Keratinocyte (primary cell): ENCODE data around the gene MDK. TPM values are rescaled to one million over a fixed set of nuclear protein-coding genes. Genes with fewer than 3 reads are reported as not detected.

Source experiments
- DNase-seq: peaks from one replicate; pipeline ENCODE4 v3.0.0-alpha.2; 2011; ENCODE audit warnings: low read depth, missing footprints, low spot score
- FAIRE-seq: peaks from 2 replicates; lab custom pipeline; 2011; peaks lifted over from hg19 to GRCh38; lab: Jason Lieb, UNC
- H2AFZ ChIP-seq: 2 replicates; pipeline ENCODE4 v1.6.0; 2012; ENCODE audit warnings: low read length, control low read depth, inconsistent platforms; ENCODE audit not compliant: control insufficient read depth
- H3K27ac ChIP-seq: 2 replicates; pipeline ENCODE4 v1.5.1; 2011; ENCODE audit warnings: low read length; ENCODE audit not compliant: control insufficient read depth, insufficient read depth
- H3K27me3 ChIP-seq: 3 replicates; pipeline ENCODE4 v1.6.0; 2011; ENCODE audit warnings: low read length; ENCODE audit not compliant: control insufficient read depth, insufficient read depth; ENCODE audit errors: extremely low read depth
- H3K36me3 ChIP-seq, 2 experiments: 2 replicates in 1 of 2; 3 replicates in 1 of 2; pipeline ENCODE4 v1.5.1; 2011; ENCODE audit warnings: low read length in 2 of 2, mild to moderate bottlenecking in 1 of 2; ENCODE audit not compliant: control insufficient read depth in 2 of 2, insufficient read depth in 2 of 2; ENCODE audit errors: extremely low read depth in 1 of 2
- H3K4me1 ChIP-seq: 3 replicates; pipeline ENCODE4 v1.5.1; 2011; ENCODE audit warnings: low read length; ENCODE audit not compliant: control insufficient read depth, insufficient read depth; ENCODE audit errors: extremely low read depth
- H3K4me2 ChIP-seq: 3 replicates; pipeline ENCODE4 v1.6.0; 2011; ENCODE audit warnings: low read depth, low read length; ENCODE audit not compliant: control insufficient read depth, insufficient read depth; ENCODE audit errors: extremely low read depth
- H3K4me3 ChIP-seq, 3 experiments: fragments of 200-600 bp in 1 of 3; sonication (generic) in 1 of 3; 2 replicates in 2 of 3; 3 replicates in 1 of 3; pipeline ENCODE4 v1.5.1; 2011 to 2016; ENCODE audit warnings: low read length in 3 of 3, mild to moderate bottlenecking in 3 of 3, control low read depth in 2 of 3, inconsistent platforms in 1 of 3, low read depth in 1 of 3, mixed read lengths in 1 of 3, mixed run types in 1 of 3, moderate library complexity in 1 of 3; ENCODE audit not compliant: control insufficient read depth in 2 of 3, insufficient read depth in 2 of 3; ENCODE audit errors: extremely low read depth in 1 of 3
- H3K79me2 ChIP-seq: 2 replicates; pipeline ENCODE4 v1.6.0; 2012; ENCODE audit warnings: low read length; ENCODE audit not compliant: control insufficient read depth, insufficient read depth
- H3K9ac ChIP-seq: 3 replicates; pipeline ENCODE4 v1.6.0; 2011; ENCODE audit warnings: low read length; ENCODE audit not compliant: control insufficient read depth, insufficient read depth; ENCODE audit errors: extremely low read depth
- H3K9me1 ChIP-seq: 3 replicates; pipeline ENCODE4 v1.6.0; 2011; ENCODE audit warnings: low read length; ENCODE audit not compliant: control insufficient read depth, insufficient read depth; ENCODE audit errors: extremely low read depth
- H3K9me3 ChIP-seq: 2 replicates; pipeline ENCODE4 v1.5.1; 2012; ENCODE audit warnings: low read depth, low read length; ENCODE audit not compliant: control insufficient read depth
- H4K20me1 ChIP-seq: 3 replicates; pipeline ENCODE4 v1.6.0; 2011; ENCODE audit warnings: low read length; ENCODE audit not compliant: control insufficient read depth, insufficient read depth; ENCODE audit errors: extremely low read depth
- EZH2 ChIP-seq: IDR thresholded peaks from one replicate; pipeline ENCODE4 v1.6.1; 2012; ENCODE audit warnings: inconsistent platforms, mild to moderate bottlenecking, low read length, moderate library complexity
- dilution Hi-C: fragments of 300-500 bp; cut with MboI; formaldehyde crosslinking; loops from one replicate; pipeline ENCODE4 v1.7.0; 2020; ENCODE audit warnings: low sequenced_read_pairs; ENCODE audit not compliant: extremely low pct_ligation_motif_present
- polyA plus RNA-seq, 5 experiments: library from polyadenylated mRNA; depleted of rRNA in 3 of 5; stranded (reverse) in 3 of 5; stranded (forward) in 1 of 5; unstranded in 1 of 5; fragments of >200 nt; gene quantifications; 1 replicate in 1 of 5; 2 replicates in 3 of 5; 3 replicates in 1 of 5; pipeline versions ENCODE4 v1.2.1 to v1.2.3, GENCODE V29; 2011 to 2012; ENCODE audit warnings: missing spikeins in 2 of 5, low read depth in 1 of 5, low replicate concordance in 1 of 5
- TF ChIP-seq, protein P1 (sequence below), 3 experiments: IDR thresholded peaks in 1 of 3; conservative IDR thresholded peaks in 1 of 3; optimal IDR thresholded peaks in 1 of 3; 2 replicates in 2 of 3; 3 replicates in 1 of 3; pipeline versions ENCODE3 to v1.5.1; 2011; ENCODE audit warnings: low read length in 3 of 3, mild to moderate bottlenecking in 3 of 3, moderate library complexity in 2 of 3, control low read depth in 1 of 3, inconsistent platforms in 1 of 3; ENCODE audit not compliant: insufficient read depth in 2 of 3; ENCODE audit errors: extremely low read depth in 1 of 3

Gene MDK
- polyA plus RNA-seq, 1 donor (not counting 4 experiments of a cell fraction or from before 2014, with no cell fraction given) = 5.4 TPM

DNA sequence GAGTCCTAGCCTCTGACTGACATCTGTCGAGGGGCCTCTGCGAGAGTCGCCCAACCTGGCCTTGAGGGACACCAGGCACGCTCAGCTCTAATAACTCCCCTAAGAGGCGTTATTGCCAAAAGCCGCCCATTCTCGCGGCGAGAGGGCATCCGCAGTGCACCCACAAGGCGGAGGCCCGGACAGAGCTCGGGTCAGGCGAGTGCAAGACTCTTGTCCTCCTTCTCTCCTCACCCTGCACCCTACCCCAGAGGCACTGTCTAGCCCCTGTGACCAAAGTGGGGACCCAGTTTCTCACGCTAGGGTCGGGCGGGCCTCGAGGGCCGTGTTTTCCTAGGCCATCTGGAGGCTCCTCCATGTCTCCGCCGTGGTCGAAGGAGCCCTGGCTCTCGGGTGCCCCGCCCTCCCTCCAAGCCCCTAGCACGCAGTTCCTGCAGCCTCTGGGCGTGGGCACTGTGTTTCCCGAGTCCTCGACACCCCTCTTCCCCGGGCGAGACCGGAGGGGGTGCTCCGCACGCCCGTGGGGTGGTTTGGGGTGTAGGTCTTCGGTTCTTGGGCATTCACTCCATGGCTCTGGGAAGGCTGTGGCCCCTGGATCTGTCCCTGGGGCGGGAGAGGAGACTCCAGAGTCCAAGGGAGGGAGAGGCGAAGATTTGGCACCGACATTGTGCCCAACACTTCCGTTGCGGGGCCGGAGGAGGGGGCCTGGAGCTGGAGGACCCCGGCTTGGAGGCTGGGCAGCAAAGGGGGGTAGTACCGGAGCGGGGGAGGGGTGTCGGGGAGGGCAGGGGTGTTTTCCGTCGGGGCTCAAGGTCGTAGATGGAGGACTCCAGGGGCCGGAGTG lies 9.1 kb downstream of the MDK start:
- Histone ChIP-seq H3K4me3 (peak overlapping the region in 1 of 3 experiments; percentile 66), H2AFZ (no peak overlapping the region), H4K20me1 (peaks cover 8% of the 10 kb centered on the region), H3K4me2 (peak overlapping the region; percentile 88), H3K27ac (no peak overlapping the region), H3K9me1 (no peaks in the 10 kb centered on the region), H3K9ac (no peak overlapping the region), H3K79me2 (no peaks in the 10 kb centered on the region), H3K4me1 (peaks cover 17% of the 10 kb centered on the region), H3K9me3 (no peaks in the 10 kb centered on the region), H3K36me3 (no peaks in the 10 kb centered on the region), H3K27me3 (peaks cover 66% of the 10 kb centered on the region)
- no peak for DNase-seq
- dilution Hi-C loops = no loop called here
- no peak for FAIRE-seq
- TF ChIP-seq, protein P1, sequence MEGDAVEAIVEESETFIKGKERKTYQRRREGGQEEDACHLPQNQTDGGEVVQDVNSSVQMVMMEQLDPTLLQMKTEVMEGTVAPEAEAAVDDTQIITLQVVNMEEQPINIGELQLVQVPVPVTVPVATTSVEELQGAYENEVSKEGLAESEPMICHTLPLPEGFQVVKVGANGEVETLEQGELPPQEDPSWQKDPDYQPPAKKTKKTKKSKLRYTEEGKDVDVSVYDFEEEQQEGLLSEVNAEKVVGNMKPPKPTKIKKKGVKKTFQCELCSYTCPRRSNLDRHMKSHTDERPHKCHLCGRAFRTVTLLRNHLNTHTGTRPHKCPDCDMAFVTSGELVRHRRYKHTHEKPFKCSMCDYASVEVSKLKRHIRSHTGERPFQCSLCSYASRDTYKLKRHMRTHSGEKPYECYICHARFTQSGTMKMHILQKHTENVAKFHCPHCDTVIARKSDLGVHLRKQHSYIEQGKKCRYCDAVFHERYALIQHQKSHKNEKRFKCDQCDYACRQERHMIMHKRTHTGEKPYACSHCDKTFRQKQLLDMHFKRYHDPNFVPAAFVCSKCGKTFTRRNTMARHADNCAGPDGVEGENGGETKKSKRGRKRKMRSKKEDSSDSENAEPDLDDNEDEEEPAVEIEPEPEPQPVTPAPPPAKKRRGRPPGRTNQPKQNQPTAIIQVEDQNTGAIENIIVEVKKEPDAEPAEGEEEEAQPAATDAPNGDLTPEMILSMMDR (optimal IDR thresholded peaks at IDR 0.05 in 1 of 3, IDR thresholded peaks at IDR 0.05 in 1 of 3, conservative IDR thresholded peaks at IDR 0.05 in 1 of 3; ENCODE audit: extremely low read depth in 1 of 3, insufficient read depth in 2 of 3, low read length in 3 of 3) = no peak
- TF ChIP-seq EZH2 = peak; percentile 97

DNA sequence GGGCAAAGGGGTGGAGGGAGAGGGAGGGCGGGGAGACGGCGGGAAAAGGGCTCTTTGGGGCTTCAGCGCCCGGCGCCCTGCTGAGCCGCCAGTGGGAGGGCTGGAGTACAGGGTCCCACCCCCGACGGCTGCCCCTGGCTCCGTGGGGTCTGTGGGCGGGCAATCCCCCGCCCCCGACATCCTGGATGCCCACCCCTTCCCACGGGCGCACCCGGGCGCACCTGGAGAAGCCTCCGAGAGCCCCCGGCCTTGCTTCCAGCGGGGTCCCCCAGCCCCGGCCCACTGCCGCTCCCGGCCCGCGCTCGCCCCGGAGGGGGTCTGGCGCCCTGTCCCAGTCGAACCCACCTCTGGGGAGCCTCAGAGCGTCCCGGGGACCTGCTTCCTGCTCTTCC lies 9.7 kb downstream of the MDK start:
- TF ChIP-seq, protein P1 (optimal IDR thresholded peaks at IDR 0.05 in 1 of 3, IDR thresholded peaks at IDR 0.05 in 1 of 3, conservative IDR thresholded peaks at IDR 0.05 in 1 of 3; ENCODE audit: extremely low read depth in 1 of 3, insufficient read depth in 2 of 3, low read length in 3 of 3) = no peak
- no peak for TF ChIP-seq EZH2
- Histone ChIP-seq H3K27me3 (peaks cover 66% of the 10 kb centered on the region), H3K27ac (no peak overlapping the region), H3K79me2 (no peaks in the 10 kb centered on the region), H2AFZ (no peak overlapping the region), H3K9me3 (no peaks in the 10 kb centered on the region), H3K9me1 (no peaks in the 10 kb centered on the region), H3K4me1 (peaks cover 17% of the 10 kb centered on the region), H4K20me1 (peaks cover 8% of the 10 kb centered on the region), H3K4me3 (no peak overlapping the region), H3K9ac (no peak overlapping the region), H3K36me3 (peaks cover 2 to 4% of the 10 kb centered on the region in 2 experiments), H3K4me2 (no peak overlapping the region)
- DNase-seq (no peak), FAIRE-seq (no peak)
- dilution Hi-C loops = no loop called here
